ENCODE measurements around the gene TAB2.

GRCh38 chr6:149437212-149437611 lies 119.7 kb downstream of the TAB2 start:
- no peak for TF ChIP-seq CTCF (IDR thresholded peaks at IDR 0.05)
- no peak for TF ChIP-seq IRF2 (CRISPR knock-in tag; IDR thresholded peaks at IDR 0.05; ENCODE audit: borderline replicate concordance, low read depth)
- no peak for TF ChIP-seq E2F1 (CRISPR knock-in tag; IDR thresholded peaks at IDR 0.05)
- no peak for TF ChIP-seq GABPB1 (CRISPR knock-in tag; IDR thresholded peaks at IDR 0.05)
- TF ChIP-seq ETV6 (CRISPR knock-in tag; IDR thresholded peaks at IDR 0.05), result no peak
- no peak for TF ChIP-seq EMX1 (CRISPR knock-in tag; IDR thresholded peaks at IDR 0.05)
- TF ChIP-seq FOXP1 (CRISPR knock-in tag; IDR thresholded peaks at IDR 0.05; ENCODE audit: borderline replicate concordance), result no peak
- TF ChIP-seq NR3C1 (CRISPR knock-in tag; conservative IDR thresholded peaks at IDR 0.05; ENCODE audit: low read depth), result no peak
- TF ChIP-seq NFYB (CRISPR knock-in tag; conservative IDR thresholded peaks at IDR 0.05; ENCODE audit: low read depth), result no peak
- TF ChIP-seq STAT6 (CRISPR knock-in tag; conservative IDR thresholded peaks at IDR 0.05; ENCODE audit: low read depth), result no peak
- no peak for TF ChIP-seq NFATC4 (CRISPR knock-in tag; IDR thresholded peaks at IDR 0.05)
- no peak for TF ChIP-seq USF2 (CRISPR knock-in tag; IDR thresholded peaks at IDR 0.05)
- no peak for TF ChIP-seq PRDM15 (CRISPR knock-in tag; IDR thresholded peaks at IDR 0.05)

Data from WTC11 (cell line).